ENCODE measurements around the gene RNF5.

The RNF5 gene

DNA sequence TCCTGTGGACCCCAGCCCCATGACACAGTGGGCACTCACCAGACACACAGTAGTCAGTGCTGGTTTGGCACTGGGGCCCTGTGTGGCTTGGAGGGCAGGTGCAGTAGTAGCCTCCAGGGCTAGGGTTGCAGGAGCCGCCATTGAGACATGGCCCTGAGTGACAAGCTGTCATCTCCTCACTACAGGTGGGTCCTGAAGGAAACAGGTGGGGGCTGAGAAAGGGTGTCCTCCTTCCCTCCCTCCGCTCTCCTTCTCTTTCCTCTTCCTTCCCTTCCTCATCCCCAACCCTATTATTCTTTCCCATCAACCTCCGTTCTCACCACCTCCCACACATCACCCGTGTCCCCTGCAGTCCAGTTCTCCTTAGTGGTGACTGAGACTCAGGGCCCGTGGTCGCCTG, 35.4 kb downstream of the RNF5 start:
- H3K4me3 ChIP-seq (ENCODE audit: low read depth, low read length), result no peak overlapping the region
- no peak for DNase-seq (ENCODE audit: low read depth)
- TF ChIP-seq, protein P1, sequence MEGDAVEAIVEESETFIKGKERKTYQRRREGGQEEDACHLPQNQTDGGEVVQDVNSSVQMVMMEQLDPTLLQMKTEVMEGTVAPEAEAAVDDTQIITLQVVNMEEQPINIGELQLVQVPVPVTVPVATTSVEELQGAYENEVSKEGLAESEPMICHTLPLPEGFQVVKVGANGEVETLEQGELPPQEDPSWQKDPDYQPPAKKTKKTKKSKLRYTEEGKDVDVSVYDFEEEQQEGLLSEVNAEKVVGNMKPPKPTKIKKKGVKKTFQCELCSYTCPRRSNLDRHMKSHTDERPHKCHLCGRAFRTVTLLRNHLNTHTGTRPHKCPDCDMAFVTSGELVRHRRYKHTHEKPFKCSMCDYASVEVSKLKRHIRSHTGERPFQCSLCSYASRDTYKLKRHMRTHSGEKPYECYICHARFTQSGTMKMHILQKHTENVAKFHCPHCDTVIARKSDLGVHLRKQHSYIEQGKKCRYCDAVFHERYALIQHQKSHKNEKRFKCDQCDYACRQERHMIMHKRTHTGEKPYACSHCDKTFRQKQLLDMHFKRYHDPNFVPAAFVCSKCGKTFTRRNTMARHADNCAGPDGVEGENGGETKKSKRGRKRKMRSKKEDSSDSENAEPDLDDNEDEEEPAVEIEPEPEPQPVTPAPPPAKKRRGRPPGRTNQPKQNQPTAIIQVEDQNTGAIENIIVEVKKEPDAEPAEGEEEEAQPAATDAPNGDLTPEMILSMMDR (IDR thresholded peaks at IDR 0.05; ENCODE audit: insufficient read depth, low read depth, low read length, missing control alignments), result no peak

- TF ChIP-seq, protein P1 (IDR thresholded peaks at IDR 0.05; ENCODE audit: insufficient read depth, low read depth, low read length, missing control alignments), result no peak
- DNase-seq (ENCODE audit: low read depth), result no peak
- H3K4me3 ChIP-seq (ENCODE audit: low read depth, low read length), result no peak overlapping the region
These were observed 35.9 kb downstream of the RNF5 start for GRCh38 chr6:32214126-32214525.

DNA sequence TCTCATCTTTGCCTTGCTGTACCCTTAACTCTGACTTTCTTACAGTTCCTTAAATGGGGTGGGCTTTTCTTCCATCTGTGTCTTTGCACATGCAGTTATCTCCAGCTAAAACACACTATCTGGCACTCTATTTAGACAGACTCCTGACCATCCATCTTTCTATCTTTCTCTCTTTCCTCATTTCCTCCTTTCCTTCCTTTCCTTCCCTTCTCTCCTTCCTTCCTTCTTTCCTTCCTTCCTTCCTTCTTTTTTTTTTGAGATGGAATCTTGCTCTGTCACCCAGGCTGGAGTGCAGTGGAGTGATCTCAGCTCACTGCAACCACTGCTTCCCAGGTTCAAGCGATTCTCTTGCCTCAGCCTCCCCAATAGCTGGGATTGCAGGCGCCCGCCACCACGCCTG, 37.4 kb downstream of the RNF5 start:
- no peak overlapping the region for H3K4me3 ChIP-seq (ENCODE audit: low read depth, low read length)
- DNase-seq (ENCODE audit: low read depth), result no peak
- TF ChIP-seq, protein P1 (IDR thresholded peaks at IDR 0.05; ENCODE audit: insufficient read depth, low read depth, low read length, missing control alignments), result no peak

DNA sequence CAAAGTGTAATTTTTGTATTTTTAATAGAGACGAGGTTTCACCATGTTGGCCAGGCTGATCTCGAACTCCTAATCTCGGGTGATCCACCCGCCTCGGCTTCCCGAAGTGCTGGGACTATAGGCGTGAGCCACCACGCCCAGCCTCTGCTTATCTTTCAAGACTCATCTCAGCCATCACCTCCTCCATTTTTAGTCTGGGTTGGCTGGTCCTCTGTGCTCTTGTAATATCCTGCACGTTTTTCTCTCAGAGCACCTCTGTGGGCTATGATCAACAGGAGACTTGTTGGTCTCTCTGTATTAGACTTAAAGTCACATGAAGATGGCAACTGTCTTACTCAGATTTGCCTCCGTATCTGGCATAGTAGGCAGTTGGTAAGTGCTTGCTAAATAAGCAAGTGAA, 38.1 kb downstream of the RNF5 start:
- DNase-seq (ENCODE audit: low read depth), result no peak
- TF ChIP-seq, protein P1 (IDR thresholded peaks at IDR 0.05; ENCODE audit: insufficient read depth, low read depth, low read length, missing control alignments), result no peak

GRCh38 chr6:32216998-32217397, 38.8 kb downstream of the RNF5 start:
- no peak for DNase-seq (ENCODE audit: low read depth)
- H3K4me3 ChIP-seq (ENCODE audit: low read depth, low read length), result no peak overlapping the region

More for the DNA sequence above, 38.1 kb downstream of the RNF5 start:
- no peak overlapping the region for H3K4me3 ChIP-seq (ENCODE audit: low read depth, low read length)

GRCh38 chr6:32218167-32218566, 40.0 kb downstream of the RNF5 start:
- H3K4me3 ChIP-seq (ENCODE audit: low read depth, low read length), result no peak overlapping the region
- DNase-seq (ENCODE audit: low read depth), result no peak
- TF ChIP-seq, protein P1 (IDR thresholded peaks at IDR 0.05; ENCODE audit: insufficient read depth, low read depth, low read length, missing control alignments), result no peak

More at GRCh38 chr6:32216998-32217397, 38.8 kb downstream of the RNF5 start:
- TF ChIP-seq, protein P1 (IDR thresholded peaks at IDR 0.05; ENCODE audit: insufficient read depth, low read depth, low read length, missing control alignments), result no peak

DNA sequence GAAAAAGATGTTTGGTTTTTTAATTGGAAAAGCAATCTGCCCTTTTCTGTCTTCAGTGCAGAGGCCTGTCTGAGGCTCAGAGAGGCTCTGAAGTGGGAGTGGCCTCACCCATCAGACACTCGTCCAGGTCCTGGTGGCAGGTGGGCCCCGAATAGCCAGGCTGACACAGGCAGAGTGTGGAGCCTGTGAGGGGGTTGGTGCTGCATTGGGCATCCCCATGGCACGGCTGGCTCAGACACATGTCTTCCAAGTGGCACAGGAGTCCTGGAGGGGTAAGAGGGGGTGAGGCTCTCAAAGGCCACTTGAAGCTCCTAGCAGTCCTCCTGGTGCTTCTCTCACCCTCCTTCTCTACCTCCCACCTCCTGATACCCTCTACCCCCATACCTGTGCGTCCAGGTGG, 41.8 kb downstream of the RNF5 start:
- H3K4me3 ChIP-seq (ENCODE audit: low read depth, low read length), result no peak overlapping the region
- no peak for DNase-seq (ENCODE audit: low read depth)
- TF ChIP-seq, protein P1 (IDR thresholded peaks at IDR 0.05; ENCODE audit: insufficient read depth, low read depth, low read length, missing control alignments), result no peak
